NCI-H2227 (cell line): ENCODE measurements around the gene CRYBA2.

Source experiments
- DNase-seq: peaks from one replicate; lab custom pipeline; 2025; ENCODE audit not compliant: unreplicated experiment; lab: John Stamatoyannopoulos, UW

CRYBA2 gene

DNA sequence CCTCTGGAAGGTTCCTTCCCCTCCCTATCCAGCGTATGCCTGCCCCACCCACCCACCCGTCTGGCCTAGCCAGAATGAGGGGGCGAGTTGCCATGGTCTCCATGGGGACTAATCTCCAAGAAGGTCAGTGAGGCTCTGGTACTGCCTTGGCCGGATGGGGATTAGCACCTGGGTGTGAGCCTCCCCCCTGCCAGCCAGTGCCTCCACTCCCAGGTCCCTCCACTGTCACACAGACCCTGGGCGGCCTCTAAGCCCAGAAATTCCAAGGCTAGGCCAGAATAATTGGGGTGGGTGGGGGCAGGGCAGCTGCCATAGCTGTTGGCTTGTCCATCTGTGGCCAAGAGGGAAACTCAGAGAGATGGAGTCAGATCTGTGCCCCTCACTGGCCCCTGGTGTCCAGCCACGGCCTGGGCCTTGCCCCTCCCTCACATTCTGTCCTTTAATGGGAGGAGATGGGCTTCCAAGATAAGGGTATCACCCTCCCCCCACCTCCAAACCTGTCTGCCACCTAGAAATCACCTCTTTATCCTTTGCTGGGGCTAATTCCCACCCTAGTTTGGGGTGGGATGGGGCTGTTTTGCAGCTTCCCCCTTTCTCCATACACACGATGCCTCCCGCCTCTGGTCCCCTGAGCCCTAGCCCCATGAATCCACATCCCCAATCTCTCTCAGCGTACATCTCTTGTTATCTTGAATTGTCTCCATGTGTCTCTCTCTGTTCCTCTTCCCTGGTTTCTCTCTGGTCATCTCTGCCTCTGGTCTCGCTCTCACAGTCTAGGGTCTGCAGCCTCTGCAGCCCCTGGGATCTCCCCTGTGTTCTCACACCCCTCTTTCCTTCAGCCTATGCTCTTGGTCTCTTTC, 6.0 kb upstream of the CRYBA2 start:
- DNase-seq: peak; percentile 14

DNA sequence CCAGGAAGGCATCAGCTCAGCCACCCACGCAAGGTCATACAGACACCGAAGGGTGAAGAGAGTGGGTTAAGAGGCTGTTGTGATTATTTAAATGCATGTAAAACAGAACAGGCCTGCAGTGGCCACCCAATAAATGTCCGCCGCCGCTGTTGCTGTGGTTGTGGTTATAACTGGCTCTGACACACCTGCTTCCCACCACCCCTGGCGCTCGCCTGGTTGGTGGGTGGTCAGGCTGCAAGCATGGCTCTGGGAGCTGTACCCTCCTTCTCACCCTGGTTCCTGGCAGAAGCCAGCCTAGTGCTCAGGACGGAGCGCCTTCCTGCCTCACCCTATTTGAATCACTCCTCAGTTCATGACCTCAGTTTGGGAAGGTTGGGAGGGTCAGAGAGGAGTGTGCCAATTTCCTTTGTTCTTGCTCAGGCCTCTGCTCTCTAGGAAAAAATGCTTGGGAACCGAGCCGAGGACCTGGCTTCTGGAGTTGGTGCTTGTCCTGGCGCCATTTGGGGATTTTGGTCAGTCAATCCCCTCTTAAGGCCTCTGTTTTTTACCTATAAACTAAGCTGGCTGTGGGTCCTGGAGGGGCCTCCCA, 5.3 kb upstream of the CRYBA2 start:
- DNase-seq: no peak

DNA sequence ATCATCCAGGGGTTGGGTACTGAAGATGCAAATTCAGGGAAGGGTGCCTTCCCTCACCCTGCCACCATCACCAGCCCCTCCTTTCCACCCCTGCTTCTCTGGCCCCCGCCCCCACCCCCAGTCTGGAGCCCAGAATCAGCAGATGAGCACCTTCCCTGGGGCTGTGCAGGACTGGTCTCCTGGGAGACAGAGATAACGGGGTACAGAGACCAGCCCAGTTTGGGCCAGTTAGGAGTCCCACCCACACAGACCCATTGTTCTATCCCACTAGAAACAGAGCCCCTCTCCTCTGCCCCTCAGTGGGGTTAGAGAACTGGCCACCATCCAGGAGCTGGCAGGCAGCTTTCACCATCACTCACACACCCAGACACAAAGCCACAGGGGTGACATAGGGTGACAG, 4.5 kb upstream of the CRYBA2 start:
- no peak for DNase-seq

GRCh38 chr2:218996937-218997336, 3.7 kb upstream of the CRYBA2 start:
- no peak for DNase-seq

DNA sequence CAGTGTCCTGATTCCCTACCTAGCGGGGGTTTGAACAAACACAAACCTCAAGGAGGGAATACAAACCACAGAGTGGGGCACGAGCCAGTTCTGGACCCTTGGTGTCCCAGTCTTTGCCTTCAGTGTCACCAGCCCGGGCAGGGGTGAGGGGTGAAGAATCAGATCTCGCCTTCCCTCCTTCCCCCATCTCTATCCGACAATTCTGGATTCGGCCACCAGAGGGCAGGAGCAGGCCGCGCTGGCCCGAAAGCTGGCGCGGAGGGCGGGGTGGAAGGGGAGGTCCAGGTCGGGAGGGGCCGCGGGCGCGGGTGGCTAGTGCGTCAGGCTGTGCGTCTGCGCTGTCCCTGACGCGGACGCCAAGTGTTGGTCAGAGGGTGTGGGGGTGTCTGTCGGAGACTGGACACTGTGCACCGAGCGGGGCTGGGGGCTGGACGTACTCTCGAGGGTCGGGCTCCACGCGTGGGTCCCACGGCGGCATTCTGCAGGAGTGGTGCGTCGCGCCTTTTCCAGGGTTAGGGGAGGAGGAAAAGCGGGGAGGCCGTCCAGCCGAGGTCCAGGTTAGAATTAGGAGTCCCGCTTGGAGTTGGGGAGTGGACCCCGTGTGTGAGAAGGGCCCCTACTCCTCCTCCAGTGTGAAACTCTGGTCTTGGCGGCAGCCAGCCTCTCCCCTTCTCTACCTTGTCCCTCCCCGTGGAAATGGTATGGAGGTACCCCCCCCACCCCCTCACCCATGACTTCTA, 2.9 kb upstream of the CRYBA2 start:
- peak; percentile 96 for DNase-seq

GRCh38 chr2:218995561-218995960, 2.3 kb upstream of the CRYBA2 start:
- DNase-seq: no peak

DNA sequence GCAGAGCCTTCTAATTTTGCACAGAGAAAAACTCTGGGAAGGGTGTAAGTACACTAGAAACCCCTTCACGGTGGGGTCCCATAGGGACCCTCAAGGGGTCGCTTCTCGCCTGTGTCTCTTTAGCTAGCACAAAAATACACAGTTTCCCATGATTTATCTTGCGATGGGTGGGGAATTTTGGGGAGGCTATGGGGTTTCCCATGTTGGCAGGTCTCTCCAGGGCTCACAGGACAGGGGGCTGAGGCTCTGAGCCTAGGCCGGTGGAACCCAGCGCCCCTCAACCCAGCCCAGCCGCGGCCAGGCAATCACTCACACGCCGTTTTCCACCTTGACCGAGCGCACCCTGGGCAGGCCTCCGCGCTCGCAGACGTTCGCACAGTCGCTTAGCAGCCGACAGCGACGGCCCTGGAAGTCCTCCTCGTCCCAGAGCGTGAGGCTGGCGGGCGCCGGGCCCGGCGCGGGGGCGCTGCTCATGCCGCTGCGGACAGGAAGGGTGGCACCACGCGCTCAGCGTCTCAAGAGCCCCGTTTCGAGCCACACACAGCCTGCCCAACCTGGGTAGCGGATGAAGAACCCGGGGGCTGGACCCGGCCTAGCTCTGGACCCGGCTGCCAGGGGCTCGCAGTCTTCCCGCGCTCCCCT, 398 bp downstream of the CRYBA2 start:
- no peak for DNase-seq

- no peak for DNase-seq
These were observed 1.0 kb downstream of the CRYBA2 start for GRCh38 chr2:218992196-218992595.

- DNase-seq: no peak
These were observed 1.5 kb downstream of the CRYBA2 start for GRCh38 chr2:218991674-218992168.

DNA sequence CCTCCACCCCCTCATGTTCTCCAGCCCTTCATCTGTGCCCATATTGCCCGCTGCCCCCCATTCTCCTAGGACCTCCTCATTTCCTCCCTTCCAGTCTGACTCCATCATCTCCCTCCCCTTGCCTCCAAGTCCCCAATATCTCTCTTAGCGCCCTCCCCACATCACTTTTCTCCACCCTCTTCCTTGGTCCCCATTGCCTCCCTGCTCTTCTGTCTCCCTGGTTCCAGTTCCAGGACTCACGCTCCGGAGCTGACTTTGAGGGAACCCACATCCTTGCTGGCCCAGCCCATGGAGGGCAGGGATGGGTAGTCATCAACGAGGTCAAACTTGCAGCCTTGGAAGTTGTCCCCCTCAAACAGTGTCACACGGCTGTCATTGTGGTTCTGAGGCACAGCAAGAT, 2.6 kb downstream of the CRYBA2 start:
- DNase-seq: no peak

- no peak for DNase-seq
These were observed 3.2 kb downstream of the CRYBA2 start for GRCh38 chr2:218990052-218990451.

DNA sequence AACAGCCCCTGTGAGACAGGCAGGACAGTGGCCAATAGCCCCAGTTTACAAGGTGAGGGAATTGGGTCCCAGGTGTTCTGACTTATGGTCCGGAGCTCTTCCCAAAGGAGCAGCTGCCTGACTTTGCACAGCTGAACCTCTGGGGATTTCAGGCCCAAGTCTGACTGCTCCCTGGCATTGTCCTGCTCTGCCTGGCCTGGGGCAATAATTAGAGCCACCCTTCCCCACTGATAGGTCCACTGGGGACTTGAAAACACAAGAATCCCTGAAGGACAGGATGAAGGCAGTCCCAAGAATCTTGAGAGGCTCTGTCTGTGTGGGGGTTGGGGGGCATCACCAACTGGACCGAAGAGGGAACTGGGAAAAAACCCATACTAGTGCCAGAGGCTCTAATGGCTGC, 4.6 kb downstream of the CRYBA2 start:
- no peak for DNase-seq

DNA sequence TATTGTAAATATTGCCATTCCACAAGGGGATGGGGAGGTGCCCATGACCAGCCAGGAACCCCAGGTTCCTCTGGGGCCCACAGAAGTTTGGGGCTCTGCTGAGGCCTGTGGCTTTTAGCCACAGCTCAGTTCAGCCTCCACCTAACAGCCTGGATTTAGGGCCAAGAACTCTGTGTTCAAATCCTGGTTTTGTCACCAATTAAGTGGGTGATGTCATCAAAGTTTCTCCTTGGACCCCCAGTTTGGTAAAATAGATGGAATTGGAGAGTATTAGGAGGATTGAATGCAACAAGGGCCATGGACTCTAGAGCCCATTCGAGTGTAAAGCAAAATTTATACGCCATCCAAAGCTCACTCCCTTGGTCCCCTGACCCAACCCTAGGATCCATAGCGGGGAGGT, 5.1 kb downstream of the CRYBA2 start:
- DNase-seq: no peak

- DNase-seq: no peak
These were observed 7.0 kb downstream of the CRYBA2 start for GRCh38 chr2:218986148-218986761.

- peak; percentile 68 for DNase-seq
These were observed 7.7 kb downstream of the CRYBA2 start for GRCh38 chr2:218985325-218986091.

GRCh38 chr2:218985021-218985324, 8.2 kb downstream of the CRYBA2 start, which contains the start of gene FEV:
Gene FEV (minus strand): TSS chr2:218985184. CDS start chr2:218985075, 109 bp downstream.
- DNase-seq: peak; percentile 33

- peak; percentile 68 for DNase-seq
These were observed 8.8 kb downstream of the CRYBA2 start for GRCh38 chr2:218984239-218985020.

DNA sequence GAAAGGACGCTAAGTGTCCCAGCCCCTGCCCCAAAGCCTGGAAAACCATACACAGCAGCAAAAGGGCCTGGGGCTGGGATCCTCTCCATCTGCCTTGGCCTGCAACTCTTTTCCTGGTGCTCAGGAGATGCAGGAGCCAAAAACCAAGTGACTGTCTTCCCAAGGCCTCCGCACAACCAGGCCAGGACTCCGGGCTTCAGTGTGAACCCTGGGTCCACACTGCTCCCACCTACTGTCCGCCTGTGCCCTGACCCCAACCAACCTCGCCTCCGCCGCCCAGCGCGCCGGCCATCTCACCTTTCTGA, 9.3 kb downstream of the CRYBA2 start:
- no peak for DNase-seq

DNA sequence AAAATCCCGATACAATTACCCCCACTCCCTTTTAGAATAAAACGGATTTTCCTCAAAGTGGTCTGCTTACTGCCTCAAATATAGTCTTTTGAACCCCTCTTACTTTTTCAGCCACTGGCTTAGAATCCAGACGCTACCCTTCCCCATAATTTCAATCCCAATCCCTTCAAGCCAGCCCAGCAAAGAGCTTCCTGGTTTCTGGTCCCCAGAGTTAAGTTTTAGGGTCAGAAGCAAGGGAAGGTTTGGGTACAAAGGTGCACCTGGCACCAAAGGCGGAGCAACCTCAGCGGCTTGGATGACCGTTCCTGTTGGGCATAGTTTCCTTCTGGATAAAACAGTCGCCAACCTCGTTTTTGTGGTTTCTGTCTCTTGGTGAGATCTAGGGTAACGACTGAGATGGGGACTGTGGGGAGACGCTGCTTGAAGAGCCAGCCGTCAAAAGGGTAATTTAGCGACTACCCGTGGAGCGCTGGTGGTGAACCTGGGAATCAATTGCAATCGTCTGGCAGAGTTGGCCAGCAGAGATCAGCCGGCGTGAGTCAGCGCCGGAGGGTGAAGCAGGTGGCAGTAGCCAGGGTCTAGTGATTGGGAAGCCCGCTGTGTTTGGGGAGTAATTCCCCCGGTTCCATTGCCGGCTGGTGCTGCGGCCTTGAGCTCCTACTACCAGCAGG, 9.8 kb downstream of the CRYBA2 start:
- DNase-seq: peak; percentile 56
